ENCODE data around the gene ITGA1.

Gene ITGA1

DNA sequence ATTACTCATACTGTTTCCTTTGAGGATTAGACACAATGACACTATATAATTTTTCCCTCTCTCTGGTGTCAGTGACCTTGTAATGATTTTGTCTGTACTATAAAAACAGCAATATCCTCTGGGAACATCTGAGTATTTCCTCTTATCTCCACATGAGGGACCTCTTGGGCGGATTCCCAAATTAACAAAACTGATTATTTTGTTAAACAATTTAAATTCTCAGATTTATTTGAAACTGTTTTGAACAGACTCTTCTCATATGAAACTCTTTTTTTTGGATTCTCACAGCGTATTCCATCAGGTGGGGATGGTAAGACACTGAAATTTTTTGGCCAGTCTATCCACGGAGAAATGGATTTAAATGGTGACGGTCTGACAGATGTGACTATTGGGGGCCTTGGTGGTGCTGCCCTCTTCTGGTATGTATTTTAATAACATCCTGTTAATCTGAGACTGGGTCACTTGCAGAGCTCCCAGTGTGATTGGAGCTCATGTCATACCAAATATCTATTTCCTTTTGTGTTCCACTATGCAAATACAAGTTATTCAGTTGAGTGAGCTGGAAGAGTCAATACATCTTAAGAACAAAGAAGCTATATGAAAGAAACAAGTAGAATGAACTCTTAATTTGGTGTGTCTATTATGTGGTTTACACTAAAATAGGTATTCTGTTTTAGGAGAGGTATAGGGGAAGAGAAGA is 127.6 kb downstream of the ITGA1 start:
- no peaks in the 10 kb centered on the region for H3K9me3 ChIP-seq (ENCODE audit: control insufficient read depth, insufficient read depth, low read depth, low read length)
- H3K4me1 ChIP-seq (ENCODE audit: control insufficient read depth, insufficient read depth, low read length): no peaks in the 10 kb centered on the region
- CTCF ChIA-PET: interaction anchor here (0.6 to 3.6 kb wide), 30 partner anchors 9 to 1412 kb away, joined by 3 to 13 read pairs (median 3); partner anchors contain the start of genes ITGA1, MOCS2 and PELO
- H3K27ac ChIP-seq (ENCODE audit: extremely low read depth, low read depth, low read length): no peak overlapping the region
- H3K36me3 ChIP-seq (ENCODE audit: control insufficient read depth in 2 of 2, insufficient read depth in 1 of 2, low read length in 2 of 2): no peaks in the 10 kb centered on the region
- H3K4me3 ChIP-seq (ENCODE audit: low read depth, low read length): peak overlapping the region; percentile 32
- POLR2A ChIA-PET: interaction anchor here (0.7 to 1.0 kb wide), 2 partner anchors 116 to 128 kb away, joined by 3 to 4 read pairs; partner anchors contain the start of genes ITGA1 and PELO
- TF ChIP-seq ZNF366 (tag by site-specific recombination; conservative IDR thresholded peaks at IDR 0.05) (peak; percentile 53; the same call in 1 of the 2 replicates), ZSCAN16 (tag by site-specific recombination; IDR thresholded peaks at IDR 0.05) (no peak), ZNF140 (tag by site-specific recombination; IDR thresholded peaks at IDR 0.05) (no peak), ZNF292 (tag by site-specific recombination; IDR thresholded peaks at IDR 0.05; ENCODE audit: borderline replicate concordance, low read depth) (no peak), ZNF48 (tag by site-specific recombination; IDR thresholded peaks at IDR 0.05) (no peak), ZNF211 (tag by site-specific recombination; IDR thresholded peaks at IDR 0.05; ENCODE audit: low read depth) (no peak), TCF7L2 (IDR thresholded peaks at IDR 0.05; ENCODE audit: borderline replicate concordance, low read depth, low read length) (no peak), ZNF677 (tag by site-specific recombination; IDR thresholded peaks at IDR 0.05) (no peak), ZNF174 (tag by site-specific recombination; IDR thresholded peaks at IDR 0.05) (no peak), RBAK (tag by site-specific recombination; IDR thresholded peaks at IDR 0.05) (no peak), ZNF837 (tag by site-specific recombination; IDR thresholded peaks at IDR 0.05) (no peak), ZNF558 (tag by site-specific recombination; IDR thresholded peaks at IDR 0.05) (0 out of 2 replicates have a peak, but pooled peaks have one; percentile 12), SCRT1 (tag by site-specific recombination; IDR thresholded peaks at IDR 0.05; ENCODE audit: borderline replicate concordance) (no peak), SP7 (tag by site-specific recombination; IDR thresholded peaks at IDR 0.05) (peak; percentile 35; the same call in 1 of the 2 replicates), ZNF121 (tag by site-specific recombination; IDR thresholded peaks at IDR 0.05) (no peak), KLF9 (tag by site-specific recombination; IDR thresholded peaks at IDR 0.05; ENCODE audit: low read depth) (no peak), ZNF560 (tag by site-specific recombination; IDR thresholded peaks at IDR 0.05; ENCODE audit: borderline replicate concordance) (no peak), HOXD13 (CRISPR knock-in tag; IDR thresholded peaks at IDR 0.05; ENCODE audit: borderline replicate concordance) (no peak), ZNF221 (tag by site-specific recombination; IDR thresholded peaks at IDR 0.05; ENCODE audit: borderline replicate concordance) (no peak)
- TF ChIP-seq, protein P1, sequence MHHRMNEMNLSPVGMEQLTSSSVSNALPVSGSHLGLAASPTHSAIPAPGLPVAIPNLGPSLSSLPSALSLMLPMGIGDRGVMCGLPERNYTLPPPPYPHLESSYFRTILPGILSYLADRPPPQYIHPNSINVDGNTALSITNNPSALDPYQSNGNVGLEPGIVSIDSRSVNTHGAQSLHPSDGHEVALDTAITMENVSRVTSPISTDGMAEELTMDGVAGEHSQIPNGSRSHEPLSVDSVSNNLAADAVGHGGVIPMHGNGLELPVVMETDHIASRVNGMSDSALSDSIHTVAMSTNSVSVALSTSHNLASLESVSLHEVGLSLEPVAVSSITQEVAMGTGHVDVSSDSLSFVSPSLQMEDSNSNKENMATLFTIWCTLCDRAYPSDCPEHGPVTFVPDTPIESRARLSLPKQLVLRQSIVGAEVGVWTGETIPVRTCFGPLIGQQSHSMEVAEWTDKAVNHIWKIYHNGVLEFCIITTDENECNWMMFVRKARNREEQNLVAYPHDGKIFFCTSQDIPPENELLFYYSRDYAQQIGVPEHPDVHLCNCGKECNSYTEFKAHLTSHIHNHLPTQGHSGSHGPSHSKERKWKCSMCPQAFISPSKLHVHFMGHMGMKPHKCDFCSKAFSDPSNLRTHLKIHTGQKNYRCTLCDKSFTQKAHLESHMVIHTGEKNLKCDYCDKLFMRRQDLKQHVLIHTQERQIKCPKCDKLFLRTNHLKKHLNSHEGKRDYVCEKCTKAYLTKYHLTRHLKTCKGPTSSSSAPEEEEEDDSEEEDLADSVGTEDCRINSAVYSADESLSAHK (tag by site-specific recombination; IDR thresholded peaks at IDR 0.05): no peak
- TF ChIP-seq, protein P2, sequence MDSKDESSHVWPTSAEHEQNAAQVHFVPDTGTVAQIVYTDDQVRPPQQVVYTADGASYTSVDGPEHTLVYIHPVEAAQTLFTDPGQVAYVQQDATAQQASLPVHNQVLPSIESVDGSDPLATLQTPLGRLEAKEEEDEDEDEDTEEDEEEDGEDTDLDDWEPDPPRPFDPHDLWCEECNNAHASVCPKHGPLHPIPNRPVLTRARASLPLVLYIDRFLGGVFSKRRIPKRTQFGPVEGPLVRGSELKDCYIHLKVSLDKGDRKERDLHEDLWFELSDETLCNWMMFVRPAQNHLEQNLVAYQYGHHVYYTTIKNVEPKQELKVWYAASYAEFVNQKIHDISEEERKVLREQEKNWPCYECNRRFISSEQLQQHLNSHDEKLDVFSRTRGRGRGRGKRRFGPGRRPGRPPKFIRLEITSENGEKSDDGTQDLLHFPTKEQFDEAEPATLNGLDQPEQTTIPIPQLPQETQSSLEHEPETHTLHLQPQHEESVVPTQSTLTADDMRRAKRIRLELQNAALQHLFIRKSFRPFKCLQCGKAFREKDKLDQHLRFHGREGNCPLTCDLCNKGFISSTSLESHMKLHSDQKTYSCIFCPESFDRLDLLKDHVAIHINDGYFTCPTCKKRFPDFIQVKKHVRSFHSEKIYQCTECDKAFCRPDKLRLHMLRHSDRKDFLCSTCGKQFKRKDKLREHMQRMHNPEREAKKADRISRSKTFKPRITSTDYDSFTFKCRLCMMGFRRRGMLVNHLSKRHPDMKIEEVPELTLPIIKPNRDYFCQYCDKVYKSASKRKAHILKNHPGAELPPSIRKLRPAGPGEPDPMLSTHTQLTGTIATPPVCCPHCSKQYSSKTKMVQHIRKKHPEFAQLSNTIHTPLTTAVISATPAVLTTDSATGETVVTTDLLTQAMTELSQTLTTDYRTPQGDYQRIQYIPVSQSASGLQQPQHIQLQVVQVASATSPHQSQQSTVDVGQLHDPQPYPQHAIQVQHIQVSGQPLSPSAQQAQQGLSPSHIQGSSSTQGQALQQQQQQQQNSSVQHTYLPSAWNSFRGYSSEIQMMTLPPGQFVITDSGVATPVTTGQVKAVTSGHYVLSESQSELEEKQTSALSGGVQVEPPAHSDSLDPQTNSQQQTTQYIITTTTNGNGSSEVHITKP (tag by site-specific recombination; IDR thresholded peaks at IDR 0.05): peak; percentile 41; the same call in 1 of the 2 replicates
- TF ChIP-seq, protein P3, sequence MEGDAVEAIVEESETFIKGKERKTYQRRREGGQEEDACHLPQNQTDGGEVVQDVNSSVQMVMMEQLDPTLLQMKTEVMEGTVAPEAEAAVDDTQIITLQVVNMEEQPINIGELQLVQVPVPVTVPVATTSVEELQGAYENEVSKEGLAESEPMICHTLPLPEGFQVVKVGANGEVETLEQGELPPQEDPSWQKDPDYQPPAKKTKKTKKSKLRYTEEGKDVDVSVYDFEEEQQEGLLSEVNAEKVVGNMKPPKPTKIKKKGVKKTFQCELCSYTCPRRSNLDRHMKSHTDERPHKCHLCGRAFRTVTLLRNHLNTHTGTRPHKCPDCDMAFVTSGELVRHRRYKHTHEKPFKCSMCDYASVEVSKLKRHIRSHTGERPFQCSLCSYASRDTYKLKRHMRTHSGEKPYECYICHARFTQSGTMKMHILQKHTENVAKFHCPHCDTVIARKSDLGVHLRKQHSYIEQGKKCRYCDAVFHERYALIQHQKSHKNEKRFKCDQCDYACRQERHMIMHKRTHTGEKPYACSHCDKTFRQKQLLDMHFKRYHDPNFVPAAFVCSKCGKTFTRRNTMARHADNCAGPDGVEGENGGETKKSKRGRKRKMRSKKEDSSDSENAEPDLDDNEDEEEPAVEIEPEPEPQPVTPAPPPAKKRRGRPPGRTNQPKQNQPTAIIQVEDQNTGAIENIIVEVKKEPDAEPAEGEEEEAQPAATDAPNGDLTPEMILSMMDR (tag by site-specific recombination; IDR thresholded peaks at IDR 0.05): peak; percentile 70
- TF ChIP-seq, protein P4, sequence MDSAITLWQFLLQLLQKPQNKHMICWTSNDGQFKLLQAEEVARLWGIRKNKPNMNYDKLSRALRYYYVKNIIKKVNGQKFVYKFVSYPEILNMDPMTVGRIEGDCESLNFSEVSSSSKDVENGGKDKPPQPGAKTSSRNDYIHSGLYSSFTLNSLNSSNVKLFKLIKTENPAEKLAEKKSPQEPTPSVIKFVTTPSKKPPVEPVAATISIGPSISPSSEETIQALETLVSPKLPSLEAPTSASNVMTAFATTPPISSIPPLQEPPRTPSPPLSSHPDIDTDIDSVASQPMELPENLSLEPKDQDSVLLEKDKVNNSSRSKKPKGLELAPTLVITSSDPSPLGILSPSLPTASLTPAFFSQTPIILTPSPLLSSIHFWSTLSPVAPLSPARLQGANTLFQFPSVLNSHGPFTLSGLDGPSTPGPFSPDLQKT (IDR thresholded peaks at IDR 0.05; ENCODE audit: borderline replicate concordance, low read depth, low read length): no peak
- TF ChIP-seq, protein P5, sequence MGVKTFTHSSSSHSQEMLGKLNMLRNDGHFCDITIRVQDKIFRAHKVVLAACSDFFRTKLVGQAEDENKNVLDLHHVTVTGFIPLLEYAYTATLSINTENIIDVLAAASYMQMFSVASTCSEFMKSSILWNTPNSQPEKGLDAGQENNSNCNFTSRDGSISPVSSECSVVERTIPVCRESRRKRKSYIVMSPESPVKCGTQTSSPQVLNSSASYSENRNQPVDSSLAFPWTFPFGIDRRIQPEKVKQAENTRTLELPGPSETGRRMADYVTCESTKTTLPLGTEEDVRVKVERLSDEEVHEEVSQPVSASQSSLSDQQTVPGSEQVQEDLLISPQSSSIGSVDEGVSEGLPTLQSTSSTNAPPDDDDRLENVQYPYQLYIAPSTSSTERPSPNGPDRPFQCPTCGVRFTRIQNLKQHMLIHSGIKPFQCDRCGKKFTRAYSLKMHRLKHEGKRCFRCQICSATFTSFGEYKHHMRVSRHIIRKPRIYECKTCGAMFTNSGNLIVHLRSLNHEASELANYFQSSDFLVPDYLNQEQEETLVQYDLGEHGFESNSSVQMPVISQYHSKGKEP (tag by site-specific recombination; IDR thresholded peaks at IDR 0.05): no peak
- TF ChIP-seq, protein P6, sequence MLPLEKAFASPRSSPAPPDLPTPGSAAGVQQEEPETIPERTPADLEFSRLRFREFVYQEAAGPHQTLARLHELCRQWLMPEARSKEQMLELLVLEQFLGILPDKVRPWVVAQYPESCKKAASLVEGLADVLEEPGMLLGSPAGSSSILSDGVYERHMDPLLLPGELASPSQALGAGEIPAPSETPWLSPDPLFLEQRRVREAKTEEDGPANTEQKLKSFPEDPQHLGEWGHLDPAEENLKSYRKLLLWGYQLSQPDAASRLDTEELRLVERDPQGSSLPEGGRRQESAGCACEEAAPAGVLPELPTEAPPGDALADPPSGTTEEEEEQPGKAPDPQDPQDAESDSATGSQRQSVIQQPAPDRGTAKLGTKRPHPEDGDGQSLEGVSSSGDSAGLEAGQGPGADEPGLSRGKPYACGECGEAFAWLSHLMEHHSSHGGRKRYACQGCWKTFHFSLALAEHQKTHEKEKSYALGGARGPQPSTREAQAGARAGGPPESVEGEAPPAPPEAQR (tag by site-specific recombination; IDR thresholded peaks at IDR 0.05): no peak
